Activated CD8-positive, alpha-beta T cell treated with anti-CD3 and anti-CD28 coated beads for 36 hours (primary cell): ENCODE measurements around the gene WFIKKN2. TPM values are rescaled to one million over a fixed set of nuclear protein-coding genes. Genes with fewer than 3 reads are reported as not detected.
"Not testable (repeated sequence)": the region's sequence is repeated elsewhere in the genome, so short reads cannot be mapped to it uniquely, and the experiment has no call there.

Experiments used
- ATAC-seq: fragments of 200-7000 bp; cut with Tn5 transposase; one replicate; pipeline ENCODE4 v1.10.0; 2021; ENCODE audit warnings: mild to moderate bottlenecking, moderate library complexity
- CTCF ChIA-PET: fragments of 350-600 bp; sonication (Branson Sonifier 250); formaldehyde crosslinking; loops from one replicate; lab custom pipeline; 2021; ENCODE audit warnings: antibody characterized with exemption; lab: Charles Lee
- POLR2A ChIA-PET: fragments of 350-600 bp; sonication (Branson Sonifier 250); formaldehyde crosslinking; loops from one replicate; lab custom pipeline; 2021; ENCODE audit warnings: antibody characterized with exemption; lab: Charles Lee
- DNase-seq: peaks from one replicate; pipeline ENCODE4 v3.0.0-alpha.2; 2020
- H3K27ac Mint-ChIP-seq: one replicate; pipeline ENCODE4 v1.8.0; 2021; ENCODE audit warnings: mild to moderate bottlenecking, mixed read lengths
- H3K27me3 Mint-ChIP-seq: one replicate; pipeline ENCODE4 v1.8.0; 2021; ENCODE audit warnings: mixed read lengths
- H3K36me3 Mint-ChIP-seq: one replicate; pipeline ENCODE4 v1.8.0; 2021; ENCODE audit warnings: low read depth, mixed read lengths
- H3K4me1 Mint-ChIP-seq: one replicate; pipeline ENCODE4 v1.8.0; 2021; ENCODE audit warnings: low read depth, mixed read lengths
- H3K4me3 Mint-ChIP-seq: one replicate; pipeline ENCODE4 v1.8.0; 2021; ENCODE audit warnings: mild to moderate bottlenecking, moderate library complexity, mixed read lengths
- H3K9me3 Mint-ChIP-seq: one replicate; pipeline ENCODE4 v1.8.0; 2021; ENCODE audit warnings: mixed read lengths
- CTCF ChIP-seq: fragments of 200-600 bp; IDR thresholded peaks from one replicate; pipeline ENCODE4 v1.8.0; 2022; ENCODE audit warnings: antibody characterized with exemption, mild to moderate bottlenecking
- intact Hi-C: fragments of 100-400 bp; cut with micrococcal nuclease; formaldehyde crosslinking; loops from one replicate; pipeline ENCODE4 v1.10.0; 2022
- total RNA-seq, 2 experiments: library from RNA; stranded (reverse); gene quantifications; one replicate each; pipeline ENCODE4 v1.2.3, GENCODE V29; 2021

Gene WFIKKN2
- total RNA-seq, 2 experiments from 2014 or later = not detected

GRCh38 chr17:50855708-50856330 is 20.4 kb downstream of the WFIKKN2 start:
- H3K27me3 Mint-ChIP-seq = no peaks in the 10 kb centered on the region
- DNase-seq (no peak), ATAC-seq (no peak)
- no peaks in the 10 kb centered on the region for H3K36me3 Mint-ChIP-seq
- peaks cover 13% of the 10 kb centered on the region for H3K4me1 Mint-ChIP-seq
- POLR2A ChIA-PET = interaction anchor here (0.5 to 2.0 kb wide), 2 partner anchors 10 to 78 kb away, joined by 3 to 22 read pairs; partner anchors contain the start of gene TOB1
- no peak overlapping the region for H3K27ac Mint-ChIP-seq
- no peak overlapping the region for H3K4me3 Mint-ChIP-seq
- no peaks in the 10 kb centered on the region for H3K9me3 Mint-ChIP-seq
- no peak for TF ChIP-seq CTCF
- intact Hi-C loops = no loop called here
- CTCF ChIA-PET = interaction anchor here (0.6 to 2.2 kb wide), 15 partner anchors 9 to 298 kb away, joined by 3 to 10 read pairs (median 3); partner anchors contain the start of genes NME1 and TOB1

GRCh38 chr17:50856431-50856830 is 21.0 kb downstream of the WFIKKN2 start:
- TF ChIP-seq CTCF = no peak
- Mint-ChIP-seq H3K36me3 (peaks cover 2% of the 10 kb centered on the region), H3K27me3 (no peaks in the 10 kb centered on the region), H3K27ac (no peak overlapping the region), H3K9me3 (no peaks in the 10 kb centered on the region), H3K4me1 (peaks cover 16% of the 10 kb centered on the region), H3K4me3 (no peak overlapping the region)
- CTCF ChIA-PET = interaction anchor here (0.6 to 2.2 kb wide), 12 partner anchors 8 to 144 kb away, joined by 3 to 10 read pairs (median 4); partner anchors contain the start of gene TOB1
- POLR2A ChIA-PET = interaction anchor here (2.0 kb wide), 1 partner anchor 10 kb away, joined by 22 read pairs; the partner anchor contains the start of gene TOB1
- no peak for DNase-seq
- intact Hi-C loops = no loop called here
- ATAC-seq = no peak

GRCh38 chr17:50858486-50859225 is 23.3 kb downstream of the WFIKKN2 start:
- no peak for ATAC-seq
- no peak overlapping the region for H3K27ac Mint-ChIP-seq
- intact Hi-C loops = no loop called here
- POLR2A ChIA-PET = interaction anchor here (0.6 to 2.6 kb wide), 2 partner anchors 86 to 355 kb away, joined by 3 to 11 read pairs; no protein-coding TSS in a partner anchor
- CTCF ChIA-PET = interaction anchor here (1.5 to 10.2 kb wide), 4 partner anchors 41 to 97 kb away, joined by 4 to 79 read pairs (median 8); no protein-coding TSS in a partner anchor
- H3K4me3 Mint-ChIP-seq = no peak overlapping the region
- H3K9me3 Mint-ChIP-seq = no peaks in the 10 kb centered on the region
- DNase-seq = no peak
- peaks cover 18% of the 10 kb centered on the region for H3K4me1 Mint-ChIP-seq
- TF ChIP-seq CTCF = no peak
- peaks cover 16% of the 10 kb centered on the region for H3K36me3 Mint-ChIP-seq
- H3K27me3 Mint-ChIP-seq = no peaks in the 10 kb centered on the region

GRCh38 chr17:50859727-50860126 is 24.3 kb downstream of the WFIKKN2 start:
- not testable (repeated sequence) for ATAC-seq, H3K27me3 Mint-ChIP-seq, H3K4me3 Mint-ChIP-seq, H3K27ac Mint-ChIP-seq, H3K9me3 Mint-ChIP-seq, DNase-seq
- ChIA-PET POLR2A (interaction anchor here (2.6 kb wide), 1 partner anchor 85 kb away, joined by 11 read pairs; no protein-coding TSS in a partner anchor), CTCF (interaction anchor here (1.6 to 10.2 kb wide), 4 partner anchors 9 to 96 kb away, joined by 4 to 116 read pairs (median 46); no protein-coding TSS in a partner anchor)
- peaks cover 26% of the 10 kb centered on the region for H3K4me1 Mint-ChIP-seq
- H3K36me3 Mint-ChIP-seq = peaks cover 17% of the 10 kb centered on the region
- intact Hi-C loops = loop anchor here (10.0 kb wide), 1 partner anchor 295 kb away; the partner anchor contains the start of gene NME1

- Mint-ChIP-seq H3K36me3 (peaks cover 17% of the 10 kb centered on the region), H3K27ac (no peak overlapping the region), H3K9me3 (no peaks in the 10 kb centered on the region), H3K4me1 (peaks cover 26% of the 10 kb centered on the region), H3K27me3 (no peaks in the 10 kb centered on the region), H3K4me3 (no peak overlapping the region)
- ChIA-PET POLR2A (interaction anchor here (0.7 to 6.2 kb wide), 5 partner anchors 8 to 88 kb away, joined by 3 to 52 read pairs (median 3); no protein-coding TSS in a partner anchor), CTCF (interaction anchor here (1.2 to 10.2 kb wide), 8 partner anchors 11 to 292 kb away, joined by 3 to 116 read pairs (median 9); partner anchors contain the start of gene NME1)
- ATAC-seq = no peak
- no peak for TF ChIP-seq CTCF
- DNase-seq = no peak
- intact Hi-C loops = loop anchor here (10.0 kb wide), 1 partner anchor 293 kb away; the partner anchor contains the start of gene NME1
These were observed 25.9 kb downstream of the WFIKKN2 start for GRCh38 chr17:50861334-50861676.
